ENCODE results near the gene IPO8. TPM values are rescaled to one million over a fixed set of nuclear protein-coding genes. Genes with fewer than 3 reads are reported as not detected.

IPO8 gene
- total RNA-seq (2022) (50.4 and 56.6 TPM in 2 replicates), Bru-seq, nascent RNA (percentile 84 among the genes with signal in this experiment), BruChase-seq, experiment 1, labeled RNA remaining after a 2-hour chase (percentile 82 among the genes with signal in this experiment), BruChase-seq, experiment 2, labeled RNA remaining after a 6-hour chase (percentile 86 among the genes with signal in this experiment)
- long read RNA-seq, full-length matches to known transcripts: 15 of 31 reads
- long read RNA-seq, partial matches to known transcripts: 6 of 31 reads
- long read RNA-seq, other reads (novel, unspliced or antisense): 10 of 31 reads

DNA sequence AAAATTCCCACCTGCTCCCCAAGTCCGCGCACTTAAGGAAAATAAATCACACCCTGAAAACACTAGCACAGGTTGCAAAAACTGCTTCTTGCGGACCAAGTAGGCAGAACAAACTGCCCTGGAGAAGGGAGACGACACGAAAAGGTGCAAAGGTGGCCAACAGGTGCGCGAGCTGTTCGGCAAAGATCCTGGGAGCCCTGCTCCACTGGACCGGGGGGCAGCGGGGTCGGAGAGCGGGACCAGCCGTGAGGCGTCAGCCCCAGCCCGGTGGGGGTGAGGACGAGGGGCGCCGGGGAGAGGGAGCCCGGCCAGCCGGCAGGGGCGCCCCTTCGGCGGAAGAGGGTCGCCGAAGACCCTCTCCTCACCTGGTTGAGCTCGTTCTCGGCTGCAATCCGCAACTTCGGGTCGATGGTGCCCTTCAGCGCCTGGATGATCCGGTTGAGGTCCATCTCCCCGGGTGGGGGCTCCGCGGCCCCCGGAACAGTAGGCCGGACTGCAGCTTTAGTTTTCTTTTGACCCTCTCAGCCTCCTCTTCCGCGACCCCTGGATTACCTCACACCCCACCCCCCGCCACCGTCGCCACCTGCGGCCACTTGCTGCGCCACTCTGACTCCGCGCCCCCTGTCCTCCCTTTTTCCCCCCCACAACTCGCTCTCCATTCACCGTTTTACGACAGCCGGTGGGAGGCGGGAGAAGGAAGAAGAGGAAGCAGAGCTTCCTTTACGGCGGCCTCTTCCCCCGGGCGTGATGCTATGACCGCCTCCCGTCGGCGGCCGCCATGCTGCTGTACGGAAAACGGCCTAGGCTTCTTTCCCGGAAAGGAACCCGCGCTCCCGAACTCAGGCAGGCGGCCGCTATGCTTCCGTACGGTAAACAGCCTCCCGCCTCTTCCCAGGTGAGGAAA lies at the start of gene IPO8:
TSS of gene IPO8 (minus strand) at position 671 of the 904 bp plus-strand sequence. CDS start at position 449, 222 bp downstream.
- intact Hi-C loops (cut with micrococcal nuclease; ENCODE audit: unreplicated experiment): loop anchor here (1.0 to 10.0 kb wide), 4 partner anchors 59 to 379 kb away; partner anchors contain the start of genes CAPRIN2 and DDX11
- H3K9me3 Mint-ChIP-seq (ENCODE audit: unreplicated experiment): no peaks in the 10 kb centered on the region
- BruUV-seq (replicated peaks): TSS peak; percentile 62

DNA sequence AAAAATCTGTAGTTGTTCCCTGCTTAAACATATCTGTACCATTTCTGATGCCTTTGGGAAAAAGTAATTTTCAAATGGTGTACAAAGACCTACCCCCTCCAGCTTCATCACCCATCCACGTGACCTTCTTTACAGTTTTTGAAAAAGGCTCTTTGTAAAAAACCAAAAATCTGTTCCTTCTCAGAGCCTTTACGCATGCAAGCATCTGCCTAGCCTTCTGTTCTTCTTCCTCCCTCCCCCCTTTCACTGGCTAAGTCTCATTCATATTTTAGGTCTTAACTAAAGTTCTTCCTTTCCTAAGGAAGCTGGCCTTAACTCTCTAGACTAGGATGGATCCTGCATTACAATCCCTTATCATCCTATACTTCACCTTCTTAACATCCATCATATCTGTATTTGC lies 48.7 kb upstream of the IPO8 start:
- TF ChIP-seq, protein P1, sequence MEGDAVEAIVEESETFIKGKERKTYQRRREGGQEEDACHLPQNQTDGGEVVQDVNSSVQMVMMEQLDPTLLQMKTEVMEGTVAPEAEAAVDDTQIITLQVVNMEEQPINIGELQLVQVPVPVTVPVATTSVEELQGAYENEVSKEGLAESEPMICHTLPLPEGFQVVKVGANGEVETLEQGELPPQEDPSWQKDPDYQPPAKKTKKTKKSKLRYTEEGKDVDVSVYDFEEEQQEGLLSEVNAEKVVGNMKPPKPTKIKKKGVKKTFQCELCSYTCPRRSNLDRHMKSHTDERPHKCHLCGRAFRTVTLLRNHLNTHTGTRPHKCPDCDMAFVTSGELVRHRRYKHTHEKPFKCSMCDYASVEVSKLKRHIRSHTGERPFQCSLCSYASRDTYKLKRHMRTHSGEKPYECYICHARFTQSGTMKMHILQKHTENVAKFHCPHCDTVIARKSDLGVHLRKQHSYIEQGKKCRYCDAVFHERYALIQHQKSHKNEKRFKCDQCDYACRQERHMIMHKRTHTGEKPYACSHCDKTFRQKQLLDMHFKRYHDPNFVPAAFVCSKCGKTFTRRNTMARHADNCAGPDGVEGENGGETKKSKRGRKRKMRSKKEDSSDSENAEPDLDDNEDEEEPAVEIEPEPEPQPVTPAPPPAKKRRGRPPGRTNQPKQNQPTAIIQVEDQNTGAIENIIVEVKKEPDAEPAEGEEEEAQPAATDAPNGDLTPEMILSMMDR (IDR thresholded peaks at IDR 0.05; ENCODE audit: insufficient read depth in 1 of 2, low read depth in 1 of 2, low read length in 1 of 2, severe bottlenecking in 1 of 2, unreplicated experiment in 1 of 2): no peak
- H3K36me3 ChIP-seq (ENCODE audit: control insufficient read depth, insufficient read depth, low read length): no peaks in the 10 kb centered on the region; the same call in 1 of the 2 replicates
- no peaks in the 10 kb centered on the region for H3K9me3 ChIP-seq
- H3K27me3 Mint-ChIP-seq (ENCODE audit: insufficient read depth, unreplicated experiment): no peaks in the 10 kb centered on the region
- DNase-seq: no peak
- H3K4me1 Mint-ChIP-seq (ENCODE audit: low read depth, unreplicated experiment): no peaks in the 10 kb centered on the region
- BruUV-seq (replicated peaks): no TSS peak
- no peaks in the 10 kb centered on the region for H3K9me3 Mint-ChIP-seq (ENCODE audit: unreplicated experiment)
- H3K4me1 ChIP-seq: no peaks in the 10 kb centered on the region
- H3K36me3 Mint-ChIP-seq (ENCODE audit: insufficient read depth, unreplicated experiment): peaks cover under 1% of the 10 kb centered on the region
- H3K27me3 ChIP-seq (replicated peaks; ENCODE audit: control insufficient read depth, insufficient read depth, low read length): no peaks in the 10 kb centered on the region
- intact Hi-C loops (cut with micrococcal nuclease; ENCODE audit: unreplicated experiment): no loop called here
- POLR2A ChIA-PET: no interaction called here
- CTCF ChIA-PET: no interaction called here
- H3K4me3 Mint-ChIP-seq (ENCODE audit: unreplicated experiment): no peak overlapping the region
- H3K27ac Mint-ChIP-seq (ENCODE audit: unreplicated experiment): no peak overlapping the region
- no peak overlapping the region for H3K4me3 ChIP-seq (ENCODE audit: low read depth, low read length)

More for the DNA sequence above, at the start of gene IPO8:
- Mint-ChIP-seq H3K4me1 (ENCODE audit: low read depth, unreplicated experiment) (peaks cover 28% of the 10 kb centered on the region), H3K27ac (ENCODE audit: unreplicated experiment) (peak within 1 kb of the TSS; percentile 85), H3K4me3 (ENCODE audit: unreplicated experiment) (peak within 1 kb of the TSS; percentile 83), H3K27me3 (ENCODE audit: insufficient read depth, unreplicated experiment) (no peaks in the 10 kb centered on the region), H3K36me3 (ENCODE audit: insufficient read depth, unreplicated experiment) (no peaks in the 10 kb centered on the region)
- ChIA-PET POLR2A (interaction anchor here (0.6 to 1.2 kb wide), 6 partner anchors 11 to 1839 kb away, joined by 3 to 16 read pairs (median 12); partner anchors contain the start of gene CAPRIN2), CTCF (interaction anchor here (0.6 to 2.5 kb wide), 25 partner anchors 10 to 1595 kb away, joined by 3 to 15 read pairs (median 5); partner anchors contain the start of gene CAPRIN2)
- TF ChIP-seq, protein P1 (IDR thresholded peaks at IDR 0.05; ENCODE audit: insufficient read depth in 1 of 2, low read depth in 1 of 2, low read length in 1 of 2, severe bottlenecking in 1 of 2, unreplicated experiment in 1 of 2): peak; percentile 49 to 65
- Histone ChIP-seq H3K27me3 (replicated peaks; ENCODE audit: control insufficient read depth, insufficient read depth, low read length) (no peaks in the 10 kb centered on the region), H3K36me3 (ENCODE audit: control insufficient read depth, insufficient read depth, low read length) (no peaks in the 10 kb centered on the region), H3K9me3 (no peaks in the 10 kb centered on the region), H3K4me1 (peaks cover 10% of the 10 kb centered on the region), H3K4me3 (ENCODE audit: low read depth, low read length) (peak within 1 kb of the TSS; percentile 99)
- DNase-seq: peak; percentile 96 to 97

DNA sequence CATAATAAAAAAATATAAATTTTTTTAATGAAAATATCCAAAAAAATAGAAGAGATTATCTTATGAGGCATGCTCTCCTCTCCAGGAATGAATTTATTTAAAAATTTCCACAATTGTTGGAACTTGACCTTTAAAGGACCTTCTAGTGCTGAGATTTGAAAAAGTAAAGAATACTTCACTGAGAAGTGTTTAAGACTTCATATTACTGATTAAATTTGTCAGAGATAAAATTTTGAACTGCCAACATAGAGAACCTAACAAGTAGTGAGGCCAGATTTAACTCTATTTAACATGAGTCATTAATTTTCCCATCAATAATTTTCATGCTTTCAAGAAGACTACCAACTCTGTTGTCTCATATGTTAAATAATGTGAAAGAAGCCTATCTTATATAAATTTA lies 44.6 kb upstream of the IPO8 start:
- Mint-ChIP-seq H3K4me1 (ENCODE audit: low read depth, unreplicated experiment) (no peaks in the 10 kb centered on the region), H3K27ac (ENCODE audit: unreplicated experiment) (no peak overlapping the region), H3K27me3 (ENCODE audit: insufficient read depth, unreplicated experiment) (no peaks in the 10 kb centered on the region), H3K9me3 (ENCODE audit: unreplicated experiment) (no peaks in the 10 kb centered on the region), H3K4me3 (ENCODE audit: unreplicated experiment) (no peak overlapping the region), H3K36me3 (ENCODE audit: insufficient read depth, unreplicated experiment) (peaks cover 5% of the 10 kb centered on the region)
- TF ChIP-seq, protein P1 (IDR thresholded peaks at IDR 0.05; ENCODE audit: insufficient read depth in 1 of 2, low read depth in 1 of 2, low read length in 1 of 2, severe bottlenecking in 1 of 2, unreplicated experiment in 1 of 2): no peak
- no TSS peak for BruUV-seq (replicated peaks)
- Histone ChIP-seq H3K9me3 (no peaks in the 10 kb centered on the region), H3K36me3 (ENCODE audit: control insufficient read depth, insufficient read depth, low read length) (no peaks in the 10 kb centered on the region; the same call in 1 of the 2 replicates), H3K4me1 (no peaks in the 10 kb centered on the region), H3K27me3 (replicated peaks; ENCODE audit: control insufficient read depth, insufficient read depth, low read length) (no peaks in the 10 kb centered on the region), H3K4me3 (ENCODE audit: low read depth, low read length) (no peak overlapping the region)
- intact Hi-C loops (cut with micrococcal nuclease; ENCODE audit: unreplicated experiment): no loop called here
- DNase-seq: no peak
- ChIA-PET POLR2A (no interaction called here), CTCF (no interaction called here)

Data from Caco-2 (cell line).